NCI-H774 (cell line): Measurements from ENCODE around the gene TRMT2B.
A peak's percentile ranks its signal among the peaks of the same experiment; 100 is the strongest.
"Not testable (repeated sequence)": the region's sequence is repeated elsewhere in the genome, so short reads cannot be mapped to it uniquely, and the experiment has no call there.

Source experiments
- DNase-seq: peaks from one replicate; lab custom pipeline; 2025; lab: John Stamatoyannopoulos, UW

Gene TRMT2B, protein sequence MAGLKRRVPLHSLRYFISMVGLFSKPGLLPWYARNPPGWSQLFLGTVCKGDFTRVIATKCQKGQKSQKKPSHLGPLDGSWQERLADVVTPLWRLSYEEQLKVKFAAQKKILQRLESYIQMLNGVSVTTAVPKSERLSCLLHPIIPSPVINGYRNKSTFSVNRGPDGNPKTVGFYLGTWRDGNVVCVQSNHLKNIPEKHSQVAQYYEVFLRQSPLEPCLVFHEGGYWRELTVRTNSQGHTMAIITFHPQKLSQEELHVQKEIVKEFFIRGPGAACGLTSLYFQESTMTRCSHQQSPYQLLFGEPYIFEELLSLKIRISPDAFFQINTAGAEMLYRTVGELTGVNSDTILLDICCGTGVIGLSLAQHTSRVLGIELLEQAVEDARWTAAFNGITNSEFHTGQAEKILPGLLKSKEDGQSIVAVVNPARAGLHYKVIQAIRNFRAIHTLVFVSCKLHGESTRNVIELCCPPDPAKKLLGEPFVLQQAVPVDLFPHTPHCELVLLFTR

GRCh38 chrX:101051549-101052302 lies at the start of gene TRMT2B:
Gene TRMT2B (minus strand): TSS chrX:101052111. CDS start chrX:101042289, 9,822 bp downstream.
- DNase-seq = peak; percentile 68

GRCh38 chrX:101097546-101098453 lies 45.9 kb upstream of the TRMT2B start, which contains the start of gene CENPI:
Gene CENPI (plus strand): TSS chrX:101098204. CDS start chrX:101101071, 2,867 bp downstream.
- peak; percentile 85 for DNase-seq

- DNase-seq = no peak
Measured at GRCh38 chrX:101091817-101092216, 39.9 kb upstream of the TRMT2B start.

DNA sequence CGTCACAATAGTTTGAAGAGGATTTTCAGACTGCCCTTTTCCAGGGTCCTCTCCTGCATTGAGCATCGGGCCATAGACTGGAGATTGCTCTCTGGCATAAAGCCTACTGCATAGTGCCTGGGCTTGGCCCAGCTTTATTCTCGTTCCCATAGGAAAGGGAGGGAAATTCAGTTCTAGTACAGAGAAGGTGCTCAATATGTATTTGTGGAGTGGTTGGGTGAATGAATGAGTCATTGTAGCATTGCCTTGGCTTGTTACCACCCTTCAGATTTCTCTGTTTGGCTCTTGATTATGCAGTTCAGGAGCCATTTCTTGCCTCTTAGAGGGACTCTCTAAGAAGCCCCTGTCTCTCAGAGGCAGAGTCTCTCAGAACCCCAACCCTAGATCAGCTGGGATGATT lies 29.3 kb upstream of the TRMT2B start:
- no peak for DNase-seq

- no peak for DNase-seq
Measured at GRCh38 chrX:101080326-101081124, 28.6 kb upstream of the TRMT2B start.

DNA sequence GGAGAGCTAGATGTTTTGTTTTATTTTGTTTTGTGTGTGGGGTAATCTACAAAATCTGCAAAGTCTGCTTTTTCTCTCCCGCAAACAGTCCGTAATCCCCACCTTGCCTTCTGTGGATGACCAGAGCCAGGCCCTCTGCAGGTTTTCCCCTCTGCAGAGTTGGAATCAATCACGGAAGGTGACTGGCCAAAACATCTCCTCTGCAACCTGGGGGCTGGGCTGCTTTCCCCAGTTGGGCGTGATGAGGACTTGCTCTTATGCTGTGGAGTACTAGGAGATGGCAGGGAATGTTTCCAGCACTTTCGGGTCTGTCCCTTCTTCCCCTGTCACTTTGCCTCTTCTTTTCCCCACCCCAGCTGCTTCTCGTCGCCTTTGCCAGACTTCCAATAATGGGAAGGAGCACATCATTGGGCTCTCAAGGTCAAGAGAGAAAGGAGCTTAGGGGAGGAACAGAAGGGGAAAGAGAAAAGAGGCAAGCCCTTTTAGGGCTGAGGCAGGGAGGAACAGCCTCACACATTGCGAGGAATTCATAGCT lies 27.9 kb upstream of the TRMT2B start:
- DNase-seq = no peak

DNA sequence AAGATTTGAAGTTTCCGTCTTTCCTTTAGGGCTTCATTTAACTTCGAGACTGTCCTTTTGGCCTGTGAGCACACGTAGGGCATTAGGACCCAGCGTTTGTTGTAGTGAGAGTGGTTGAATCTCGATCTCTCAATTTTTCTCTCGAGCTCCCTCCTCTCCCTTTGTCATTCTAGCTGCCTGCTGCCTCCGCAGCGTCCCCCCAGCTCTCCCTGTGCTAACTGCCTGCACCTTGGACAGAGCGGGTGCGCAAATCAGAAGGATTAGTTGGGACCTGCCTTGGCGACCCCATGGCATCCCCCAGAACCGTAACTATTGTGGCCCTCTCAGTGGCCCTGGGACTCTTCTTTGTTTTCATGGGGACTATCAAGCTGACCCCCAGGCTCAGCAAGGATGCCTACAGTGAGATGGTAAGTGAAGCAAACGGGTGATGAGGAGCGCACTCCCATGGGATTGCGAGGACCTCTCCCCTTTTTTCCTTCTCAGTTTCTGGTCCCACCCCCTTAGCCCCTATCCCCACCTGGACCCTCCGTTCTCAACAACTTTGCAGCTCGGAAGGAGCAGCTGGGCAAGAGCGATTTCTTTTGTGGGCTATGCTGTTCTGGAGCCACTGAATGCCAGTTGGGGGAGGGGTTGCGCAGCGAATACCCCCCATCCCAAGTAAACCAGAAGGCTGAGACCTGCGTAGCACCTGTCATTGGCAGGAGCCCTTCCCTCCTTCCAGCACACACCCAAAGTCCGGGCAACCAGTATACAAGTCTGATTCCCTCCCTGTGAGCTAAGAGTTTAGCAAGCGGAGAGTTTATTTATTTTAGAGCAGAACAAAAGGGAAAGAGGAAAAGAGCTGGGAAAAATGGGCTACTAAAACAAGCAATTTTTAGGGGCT lies 27.0 kb upstream of the TRMT2B start, which contains the start of gene TMEM35A:
TSS of gene TMEM35A (plus strand) at position 164 of the 883 bp plus-strand sequence. CDS start at position 288, 124 bp downstream.
- no peak for DNase-seq

GRCh38 chrX:101071582-101071981 lies 19.7 kb upstream of the TRMT2B start:
- DNase-seq = no peak

DNA sequence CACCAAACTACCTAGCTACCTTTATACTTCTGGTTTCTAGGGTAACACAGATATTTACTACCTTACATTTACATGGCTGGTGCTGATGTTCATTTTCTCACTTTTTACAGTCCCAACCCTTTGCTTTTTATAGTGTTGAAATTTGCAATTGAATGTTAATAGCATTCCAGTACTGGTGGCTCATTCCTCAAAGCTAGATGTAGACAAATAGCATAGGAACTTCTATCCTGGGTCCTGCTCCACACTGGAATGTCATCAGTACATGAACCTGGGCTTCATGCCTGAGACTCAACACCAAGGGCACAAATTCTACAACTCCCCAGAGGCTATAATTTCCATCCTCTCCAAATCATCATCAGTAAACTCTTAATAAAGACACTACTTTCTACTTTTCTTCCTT lies 10.3 kb upstream of the TRMT2B start:
- DNase-seq = no peak

DNA sequence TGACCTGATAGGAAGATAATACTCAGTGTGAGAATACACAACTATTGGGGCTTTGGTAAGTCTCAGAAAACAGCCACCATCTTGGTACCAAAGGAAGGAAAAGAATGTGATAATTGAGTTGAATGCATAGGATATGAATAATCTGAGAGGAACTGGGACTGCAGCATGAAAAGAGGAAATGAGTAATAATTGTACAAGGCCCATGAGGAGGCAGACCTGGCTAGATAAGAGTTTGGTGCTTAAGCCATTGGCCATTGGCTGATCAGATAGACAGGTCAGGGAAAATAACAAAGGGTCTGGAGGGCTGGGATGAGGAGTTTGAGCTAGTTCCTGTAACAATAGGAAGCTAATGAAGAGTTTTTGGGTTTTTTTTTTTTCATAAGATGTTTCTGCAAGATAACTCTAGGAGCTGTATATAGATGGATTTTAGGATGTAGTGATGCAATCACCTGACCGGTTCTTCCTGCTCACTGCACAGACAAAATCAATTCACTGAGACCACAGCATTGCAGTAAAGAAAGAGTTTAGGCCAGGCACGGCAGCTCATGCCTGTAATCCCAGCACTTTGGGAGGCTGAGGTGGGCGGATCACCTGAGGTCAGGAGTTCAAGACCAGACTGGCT lies 5.3 kb upstream of the TRMT2B start:
- DNase-seq = no peak

DNA sequence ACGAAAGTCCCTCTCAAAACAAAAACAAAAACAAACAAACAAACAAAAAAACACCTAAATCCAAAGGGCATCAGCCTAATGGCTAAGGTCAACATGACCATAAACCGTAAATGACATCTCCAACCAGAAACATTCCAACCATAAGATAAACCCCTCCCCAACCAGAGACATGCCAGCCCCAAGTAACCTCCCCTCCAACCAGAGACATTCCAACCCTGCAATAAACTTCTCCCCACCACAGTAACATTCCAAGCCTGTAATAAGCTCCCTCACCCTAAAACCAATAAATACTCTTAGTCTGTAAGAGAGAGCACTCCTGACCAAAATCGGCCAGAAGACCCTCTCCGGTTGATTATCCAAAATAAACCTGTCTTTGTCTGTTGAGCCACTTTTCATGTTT lies 4.6 kb upstream of the TRMT2B start:
- DNase-seq = not testable (repeated sequence)

GRCh38 chrX:101051153-101051548 lies 760 bp downstream of the TRMT2B start:
- DNase-seq = no peak

GRCh38 chrX:101040197-101040596 lies 11.7 kb downstream of the TRMT2B start:
- DNase-seq = no peak

GRCh38 chrX:101037231-101037630 lies 14.7 kb downstream of the TRMT2B start:
- DNase-seq = no peak

- no peak for DNase-seq
Measured at GRCh38 chrX:101029665-101030064, 22.2 kb downstream of the TRMT2B start.

GRCh38 chrX:101028562-101028961 lies 23.3 kb downstream of the TRMT2B start:
- DNase-seq = no peak

GRCh38 chrX:101025126-101025525 lies 26.8 kb downstream of the TRMT2B start:
- DNase-seq = no peak

DNA sequence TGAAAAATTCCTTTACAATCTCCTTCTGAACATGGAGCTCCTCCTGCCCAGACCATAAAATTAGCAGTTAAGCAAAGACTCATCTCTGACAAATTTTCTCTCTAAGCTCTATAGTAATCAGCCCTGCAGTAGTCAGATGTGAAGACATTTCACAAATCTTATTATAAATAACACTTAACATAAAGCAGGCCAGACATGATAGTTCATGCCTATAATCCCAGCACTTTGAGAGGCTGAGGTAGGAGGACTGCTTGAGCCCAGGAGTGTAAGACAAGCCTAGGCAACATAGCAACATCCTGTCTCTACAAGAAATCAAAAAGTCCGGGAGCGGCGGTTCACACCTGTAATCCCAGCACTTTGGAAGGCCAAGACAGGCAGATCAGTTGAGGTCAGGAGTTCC lies 29.9 kb downstream of the TRMT2B start:
- no peak for DNase-seq

DNA sequence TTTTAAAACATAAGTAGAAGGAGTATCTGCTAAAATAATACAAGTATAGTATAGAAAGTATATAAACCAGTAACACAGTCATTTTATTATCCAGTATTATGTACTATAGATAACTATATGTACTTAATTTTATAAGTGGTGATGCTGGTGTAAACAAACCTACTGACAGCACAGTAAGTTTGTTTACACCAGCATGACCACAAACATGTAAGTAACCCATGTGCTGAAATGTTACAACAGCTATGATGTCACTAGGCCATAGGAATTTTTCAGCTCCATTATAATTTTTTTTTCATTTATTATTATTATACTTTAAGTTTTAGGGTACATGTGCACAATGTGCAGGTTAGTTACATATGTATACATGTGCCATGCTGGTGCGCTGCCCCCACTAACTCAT lies 39.9 kb downstream of the TRMT2B start:
- DNase-seq = not testable (repeated sequence)
